NB4 (cell line): Measurements from ENCODE around the gene PLEKHG3.

Experiments used
- MYC ChIP-seq: IDR thresholded peaks from 2 replicates; pipeline ENCODE4 v1.6.1; 2011; ENCODE audit warnings: low read depth, low read length
- TF ChIP-seq, protein P1 (sequence below): IDR thresholded peaks from one replicate; pipeline ENCODE4 v1.5.1; 2012; ENCODE audit warnings: low read depth, low read length

DNA sequence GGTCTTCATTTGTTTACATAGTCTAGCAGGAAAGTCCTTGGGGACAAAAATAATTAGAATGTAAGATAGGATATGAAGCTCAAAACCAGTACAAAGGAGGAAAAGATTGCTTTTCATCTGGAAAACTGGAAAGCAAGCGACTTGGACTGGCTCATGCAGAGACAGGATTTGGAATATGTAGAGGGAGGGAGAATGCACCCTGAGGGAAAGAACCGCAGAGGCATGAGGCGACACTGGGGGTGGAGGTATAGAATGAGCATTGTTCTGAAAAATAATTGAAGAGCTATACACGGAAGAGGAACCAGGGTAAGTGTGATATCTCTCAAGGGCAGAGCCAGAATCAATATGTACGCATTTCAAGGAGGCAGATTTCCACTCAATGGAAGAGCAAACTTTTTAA is 85.5 kb downstream of the PLEKHG3 start:
- TF ChIP-seq, protein P1, sequence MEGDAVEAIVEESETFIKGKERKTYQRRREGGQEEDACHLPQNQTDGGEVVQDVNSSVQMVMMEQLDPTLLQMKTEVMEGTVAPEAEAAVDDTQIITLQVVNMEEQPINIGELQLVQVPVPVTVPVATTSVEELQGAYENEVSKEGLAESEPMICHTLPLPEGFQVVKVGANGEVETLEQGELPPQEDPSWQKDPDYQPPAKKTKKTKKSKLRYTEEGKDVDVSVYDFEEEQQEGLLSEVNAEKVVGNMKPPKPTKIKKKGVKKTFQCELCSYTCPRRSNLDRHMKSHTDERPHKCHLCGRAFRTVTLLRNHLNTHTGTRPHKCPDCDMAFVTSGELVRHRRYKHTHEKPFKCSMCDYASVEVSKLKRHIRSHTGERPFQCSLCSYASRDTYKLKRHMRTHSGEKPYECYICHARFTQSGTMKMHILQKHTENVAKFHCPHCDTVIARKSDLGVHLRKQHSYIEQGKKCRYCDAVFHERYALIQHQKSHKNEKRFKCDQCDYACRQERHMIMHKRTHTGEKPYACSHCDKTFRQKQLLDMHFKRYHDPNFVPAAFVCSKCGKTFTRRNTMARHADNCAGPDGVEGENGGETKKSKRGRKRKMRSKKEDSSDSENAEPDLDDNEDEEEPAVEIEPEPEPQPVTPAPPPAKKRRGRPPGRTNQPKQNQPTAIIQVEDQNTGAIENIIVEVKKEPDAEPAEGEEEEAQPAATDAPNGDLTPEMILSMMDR = no peak
- TF ChIP-seq MYC = no peak
